DND-41 (cell line): Measurements from ENCODE around the gene MYCBPAP.

Source experiments
- CTCF ChIP-seq: IDR thresholded peaks from 2 replicates; pipeline ENCODE4 v1.5.1; 2012; ENCODE audit warnings: borderline replicate concordance, low read length, moderate library complexity, mild to moderate bottlenecking; ENCODE audit not compliant: poor library complexity, severe bottlenecking; ENCODE audit errors: extremely low read depth
- EZH2 ChIP-seq: IDR thresholded peaks from 3 replicates; pipeline ENCODE4 v1.6.1; 2012; ENCODE audit warnings: borderline replicate concordance, low read depth, mild to moderate bottlenecking, moderate library complexity, low read length, inconsistent platforms; ENCODE audit not compliant: severe bottlenecking

GRCh38 chr17:50539762-50540559, 31.7 kb downstream of the MYCBPAP start:
- TF ChIP-seq CTCF = no peak
- TF ChIP-seq EZH2 = no peak
